NCI-H345 treated with DMSO at 0.1 percent for 48 hours (cell line): ENCODE results near the gene CDH1.

Experiments used
- DNase-seq: peaks from one replicate; lab custom pipeline; 2025; ENCODE audit not compliant: unreplicated experiment; lab: John Stamatoyannopoulos, UW

Gene CDH1

GRCh38 chr16:68759062-68759461 is 22.0 kb downstream of the CDH1 start:
- DNase-seq = no peak

DNA sequence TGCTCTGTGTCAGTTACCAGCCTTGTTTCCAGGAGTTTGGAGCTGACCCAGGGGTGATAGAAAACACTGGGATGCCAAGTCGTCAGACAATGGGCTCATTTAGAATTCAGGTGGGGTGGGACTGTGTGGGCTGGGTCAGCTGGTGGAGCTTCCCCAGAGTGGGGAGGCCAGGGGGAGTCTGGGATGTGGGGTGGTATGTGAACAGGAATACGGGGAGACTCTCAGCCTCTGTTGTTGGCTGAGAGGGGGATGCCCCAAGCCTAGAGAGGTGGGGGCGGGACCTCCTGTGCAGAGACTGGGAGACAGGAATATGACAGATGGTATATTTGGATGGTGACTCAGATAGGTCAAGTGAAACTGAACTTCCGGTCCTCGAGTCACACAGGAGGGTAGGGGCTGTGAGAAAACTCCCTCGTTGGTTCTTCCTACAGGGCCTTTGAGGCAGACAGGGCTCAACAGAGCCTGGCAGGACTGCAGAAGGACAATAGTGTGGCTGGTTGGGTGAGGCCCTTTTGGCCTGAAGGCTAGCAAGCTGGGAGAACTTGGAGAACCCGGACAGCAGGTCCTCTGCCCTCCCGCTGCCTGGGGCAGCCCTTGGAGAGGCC is 23.7 kb downstream of the CDH1 start:
- DNase-seq = no peak

- no peak for DNase-seq
Measured at GRCh38 chr16:68762996-68763756, 26.1 kb downstream of the CDH1 start.

GRCh38 chr16:68764862-68765261 is 27.8 kb downstream of the CDH1 start:
- no peak for DNase-seq

- no peak for DNase-seq
Measured at GRCh38 chr16:68767581-68767980, 30.5 kb downstream of the CDH1 start.

DNA sequence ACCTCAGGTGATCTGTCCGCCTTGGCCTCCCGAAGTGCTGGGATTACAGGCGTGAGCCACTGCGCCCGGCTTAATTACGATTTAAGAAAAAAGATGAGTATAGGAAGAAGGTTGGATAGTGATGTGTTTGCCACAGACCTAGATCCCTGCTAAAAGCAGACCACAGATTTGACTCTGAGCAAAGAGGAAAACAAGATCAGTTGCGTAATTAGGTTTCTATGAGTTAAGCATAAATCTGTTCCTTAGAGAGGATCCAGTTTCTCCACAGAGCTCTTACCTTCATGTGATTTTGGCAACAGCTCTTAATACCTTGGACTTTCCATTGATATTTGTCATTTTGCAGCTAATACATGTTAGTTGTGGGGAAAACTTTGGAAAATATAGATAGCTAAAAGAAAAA is 31.1 kb downstream of the CDH1 start:
- no peak for DNase-seq

DNA sequence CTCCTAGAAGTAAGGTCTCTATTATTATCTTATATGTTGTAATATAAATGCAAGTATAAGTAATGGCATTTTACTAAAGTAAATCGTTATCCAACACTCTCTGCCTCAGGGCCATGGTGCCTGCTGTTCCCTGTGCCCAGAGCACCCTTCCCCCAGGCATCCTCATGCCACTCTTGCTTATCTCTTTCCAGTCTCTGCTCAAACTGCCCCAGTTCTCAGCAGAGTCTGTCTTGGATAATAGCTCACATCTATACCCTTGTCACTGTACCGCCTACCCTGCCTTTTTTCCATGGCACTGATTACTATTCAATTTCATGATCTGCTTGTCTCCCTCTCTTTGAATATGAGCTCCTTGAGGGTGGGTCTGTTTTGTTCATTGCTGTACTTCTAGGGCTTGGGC is 31.7 kb downstream of the CDH1 start:
- DNase-seq = no peak

GRCh38 chr16:68770671-68771070 is 33.6 kb downstream of the CDH1 start:
- DNase-seq = no peak

DNA sequence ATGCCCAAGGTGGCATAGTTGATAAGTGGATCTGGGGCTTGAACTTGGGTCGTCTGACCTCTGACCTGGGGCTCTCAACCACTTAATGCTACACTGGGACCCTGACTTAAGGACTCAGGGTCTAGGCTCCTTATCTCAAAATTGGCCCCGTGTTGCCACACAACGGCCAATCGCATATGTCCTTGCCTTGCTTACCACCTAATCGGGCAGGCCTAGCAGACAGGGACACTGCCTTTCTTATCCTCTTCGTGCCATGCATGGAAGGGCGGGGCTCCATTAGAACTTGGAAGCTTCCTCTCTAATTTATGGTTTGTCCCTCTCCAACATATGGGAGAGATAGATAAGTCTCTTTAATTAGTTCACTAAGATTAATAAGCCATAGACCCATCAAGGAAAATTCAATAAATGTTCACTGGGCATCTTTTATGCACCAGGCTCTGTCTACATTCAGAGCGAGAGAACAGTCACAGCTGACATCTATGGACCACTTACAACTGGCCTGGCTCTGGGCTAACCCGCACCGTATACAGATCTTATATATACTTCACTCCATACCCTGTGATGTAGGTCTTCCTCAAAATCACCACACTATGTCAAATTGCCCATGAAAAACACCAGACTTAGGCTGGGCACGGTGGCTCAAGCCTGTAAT is 35.1 kb downstream of the CDH1 start:
- DNase-seq = no peak

GRCh38 chr16:68772871-68773270 is 35.8 kb downstream of the CDH1 start:
- DNase-seq = no peak

- DNase-seq = no peak
Measured at GRCh38 chr16:68774982-68775634, 38.0 kb downstream of the CDH1 start.

- DNase-seq = no peak
Measured at GRCh38 chr16:68776821-68777485, 39.9 kb downstream of the CDH1 start.

GRCh38 chr16:68778551-68779231 is 41.6 kb downstream of the CDH1 start:
- peak; percentile 28 for DNase-seq

DNA sequence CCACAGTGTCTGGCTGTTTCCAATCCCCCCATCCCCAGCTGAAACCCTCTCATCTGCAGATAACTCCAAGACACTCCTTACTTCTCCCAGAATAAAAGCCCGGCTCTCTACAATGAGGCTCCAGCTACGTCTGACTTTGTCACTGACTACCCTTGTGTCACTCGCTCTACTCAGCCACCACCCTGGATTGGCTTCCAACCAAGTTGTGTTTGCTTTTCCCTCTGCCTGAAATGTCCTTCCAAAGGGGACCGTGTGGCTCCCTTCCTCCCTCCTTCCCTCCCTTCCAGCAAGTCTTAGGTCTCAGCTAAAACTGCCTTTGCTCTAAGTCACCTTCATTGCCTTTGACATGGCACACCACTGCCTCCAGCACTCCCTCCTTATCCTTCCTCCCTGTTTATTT is 42.8 kb downstream of the CDH1 start:
- peak; percentile 10 for DNase-seq

- DNase-seq = no peak
Measured at GRCh38 chr16:68781784-68782183, 44.7 kb downstream of the CDH1 start.

- no peak for DNase-seq
Measured at GRCh38 chr16:68782198-68783174, 45.4 kb downstream of the CDH1 start.

GRCh38 chr16:68784226-68784625 is 47.1 kb downstream of the CDH1 start:
- DNase-seq = no peak

GRCh38 chr16:68784721-68785120 is 47.6 kb downstream of the CDH1 start:
- DNase-seq = no peak

DNA sequence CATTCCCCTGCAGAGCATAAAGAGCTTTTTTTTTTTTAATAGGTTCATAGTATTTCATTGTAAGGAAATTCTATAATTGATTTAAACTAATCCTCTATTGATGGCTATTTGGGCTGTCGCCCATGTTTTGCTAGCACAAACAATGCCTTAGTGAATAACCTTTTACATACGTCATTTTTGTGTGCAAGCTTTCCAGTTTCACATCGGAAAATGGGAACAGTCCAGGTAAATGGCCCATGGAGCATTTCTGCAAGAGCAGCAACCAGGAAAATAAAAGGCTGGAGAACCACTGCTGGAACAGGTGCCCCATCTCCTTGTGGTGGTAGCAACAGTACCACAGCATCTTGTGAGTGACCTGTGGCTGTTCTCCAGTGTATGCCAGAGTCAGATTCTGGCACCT is 48.6 kb downstream of the CDH1 start:
- DNase-seq = no peak
